GM18867 (cell line): ENCODE results near the gene PRPSAP1.
"Not testable (repeated sequence)": the region's sequence is repeated elsewhere in the genome, so short reads cannot be mapped to it uniquely, and the experiment has no call there.

Experiments
- ATAC-seq: cut with Tn5 transposase; IDR thresholded peaks from one replicate; pipeline ENCODE4 v1.9.1; 2021; ENCODE audit warnings: mild to moderate bottlenecking, moderate library complexity; ENCODE audit not compliant: unreplicated experiment

The PRPSAP1 gene

GRCh38 chr17:76268015-76268749, 85.5 kb downstream of the PRPSAP1 start:
- ATAC-seq = no peak

GRCh38 chr17:76267581-76268001, 86.1 kb downstream of the PRPSAP1 start:
- ATAC-seq = not testable (repeated sequence)

GRCh38 chr17:76267051-76267576, 86.6 kb downstream of the PRPSAP1 start:
- no peak for ATAC-seq

GRCh38 chr17:76266244-76266938, 87.3 kb downstream of the PRPSAP1 start:
- ATAC-seq = no peak

GRCh38 chr17:76265624-76266243, 88.0 kb downstream of the PRPSAP1 start:
- ATAC-seq = no peak

GRCh38 chr17:76264755-76265623, 88.7 kb downstream of the PRPSAP1 start, which contains the start of gene UBALD2:
TSS of gene UBALD2 (plus strand) at chr17:76265348. CDS start at chr17:76265506, 158 bp downstream.
- ATAC-seq = peak; percentile 72

- peak; percentile 0 for ATAC-seq
Observed at GRCh38 chr17:76264425-76264754, 89.3 kb downstream of the PRPSAP1 start.

- no peak for ATAC-seq
Observed at GRCh38 chr17:76263896-76264295, 89.8 kb downstream of the PRPSAP1 start.

- ATAC-seq = no peak
Observed at GRCh38 chr17:76262732-76263344, 90.9 kb downstream of the PRPSAP1 start.

- ATAC-seq = no peak
Observed at GRCh38 chr17:76261421-76262215, 92.1 kb downstream of the PRPSAP1 start.

- no peak for ATAC-seq
Observed at GRCh38 chr17:76260669-76261068, 93.0 kb downstream of the PRPSAP1 start.

GRCh38 chr17:76260220-76260619, 93.5 kb downstream of the PRPSAP1 start:
- ATAC-seq = no peak
